Activated naive CD4-positive, alpha-beta T cell treated with anti-CD3 and anti-CD28 coated beads, Interleukin-2, amount 10 ng/mL, durations not matched to agents 7 days and 5 days (primary cell): ENCODE measurements around the gene SLC46A3.
A peak's percentile ranks its signal among the peaks of the same experiment; 100 is the strongest.
"Not testable (repeated sequence)": the region's sequence is repeated elsewhere in the genome, so short reads cannot be mapped to it uniquely, and the experiment has no call there.

Experiments used
- CTCF ChIA-PET: fragments of 350-600 bp; sonication (Branson Sonifier 250); formaldehyde crosslinking; loops from one replicate; lab custom pipeline; 2021; ENCODE audit warnings: antibody characterized with exemption; lab: Charles Lee
- DNase-seq: peaks from one replicate; pipeline ENCODE4 v3.0.0-alpha.2; 2020
- H3K27ac Mint-ChIP-seq: one replicate; pipeline ENCODE4 v1.8.0; 2021; ENCODE audit warnings: mild to moderate bottlenecking, moderate library complexity, mixed read lengths
- H3K27me3 Mint-ChIP-seq: one replicate; pipeline ENCODE4 v1.8.0; 2021; ENCODE audit warnings: mild to moderate bottlenecking, mixed read lengths
- H3K36me3 Mint-ChIP-seq: one replicate; pipeline ENCODE4 v1.8.0; 2021; ENCODE audit warnings: mixed read lengths
- H3K4me1 Mint-ChIP-seq: one replicate; pipeline ENCODE4 v1.8.0; 2021; ENCODE audit warnings: mixed read lengths
- H3K4me3 Mint-ChIP-seq: one replicate; pipeline ENCODE4 v1.8.0; 2021; ENCODE audit warnings: mild to moderate bottlenecking, moderate library complexity, mixed read lengths
- H3K9me3 Mint-ChIP-seq: one replicate; pipeline ENCODE4 v1.8.0; 2021; ENCODE audit warnings: mixed read lengths

SLC46A3 gene

GRCh38 chr13:28744091-28744536 lies 25.3 kb upstream of the SLC46A3 start:
- no peaks in the 10 kb centered on the region for H3K36me3 Mint-ChIP-seq
- CTCF ChIA-PET: no interaction called here
- no peak overlapping the region for H3K27ac Mint-ChIP-seq
- no peak for DNase-seq
- peaks cover 4% of the 10 kb centered on the region for H3K27me3 Mint-ChIP-seq
- no peaks in the 10 kb centered on the region for H3K4me1 Mint-ChIP-seq
- H3K9me3 Mint-ChIP-seq: peaks cover 2% of the 10 kb centered on the region
- no peak overlapping the region for H3K4me3 Mint-ChIP-seq

DNA sequence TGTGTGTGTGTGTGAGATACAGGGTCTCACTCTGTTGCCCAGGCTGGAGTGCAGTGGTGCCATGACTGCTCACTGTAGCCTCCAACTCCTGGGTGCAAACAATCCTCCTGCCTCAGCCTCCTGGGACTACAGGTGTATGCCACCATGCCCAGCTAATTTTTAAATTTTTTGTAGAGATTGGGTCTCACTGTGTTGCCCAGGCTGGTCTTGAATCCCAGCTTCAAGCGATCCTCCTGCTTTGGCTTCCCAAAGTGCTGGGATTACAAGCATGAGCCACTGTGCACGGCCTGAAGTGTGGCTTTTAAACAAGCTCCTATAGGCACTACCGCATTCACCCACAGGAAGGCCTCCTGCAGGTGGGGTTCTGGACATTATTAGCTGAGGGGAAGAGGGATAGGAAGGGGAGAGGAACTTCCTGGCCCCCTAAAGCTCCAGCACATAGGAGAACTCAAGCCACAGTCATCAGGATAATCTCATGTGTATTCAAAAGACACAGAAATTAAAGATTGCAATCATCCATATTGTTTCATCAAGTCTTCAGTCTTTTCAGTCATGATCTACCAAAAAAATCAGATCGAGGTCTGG lies 24.8 kb upstream of the SLC46A3 start:
- H3K36me3 Mint-ChIP-seq: no peaks in the 10 kb centered on the region
- CTCF ChIA-PET: no interaction called here

DNA sequence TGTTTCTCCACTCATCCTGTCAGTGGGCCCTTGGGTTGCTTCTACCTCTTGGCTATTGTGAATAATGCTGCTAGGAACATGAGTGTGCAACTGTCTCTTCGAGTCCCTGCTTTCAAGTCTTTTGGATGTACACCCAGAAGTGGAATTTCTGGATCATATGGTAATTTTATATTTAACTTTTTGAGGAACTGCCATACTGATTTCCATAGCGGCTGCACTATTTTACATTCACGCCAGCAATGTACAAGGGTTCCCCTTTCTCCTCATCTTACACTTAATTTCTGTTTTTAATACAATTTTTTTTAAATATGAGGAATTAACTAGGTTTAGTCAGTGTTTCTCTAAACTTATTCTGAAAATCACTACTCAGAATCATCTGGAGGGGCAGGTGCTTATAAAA lies 24.2 kb upstream of the SLC46A3 start:
- Mint-ChIP-seq H3K9me3 (no peaks in the 10 kb centered on the region), H3K27ac (no peak overlapping the region), H3K4me3 (no peak overlapping the region), H3K36me3 (no peaks in the 10 kb centered on the region), H3K4me1 (no peaks in the 10 kb centered on the region), H3K27me3 (peaks cover 7% of the 10 kb centered on the region)
- CTCF ChIA-PET: no interaction called here
- no peak for DNase-seq

More for the DNA sequence above, 24.8 kb upstream of the SLC46A3 start:
- no peaks in the 10 kb centered on the region for H3K4me1 Mint-ChIP-seq
- peaks cover 7% of the 10 kb centered on the region for H3K27me3 Mint-ChIP-seq
- H3K4me3 Mint-ChIP-seq: no peak overlapping the region
- H3K27ac Mint-ChIP-seq: no peak overlapping the region
- DNase-seq: no peak
- H3K9me3 Mint-ChIP-seq: no peaks in the 10 kb centered on the region

DNA sequence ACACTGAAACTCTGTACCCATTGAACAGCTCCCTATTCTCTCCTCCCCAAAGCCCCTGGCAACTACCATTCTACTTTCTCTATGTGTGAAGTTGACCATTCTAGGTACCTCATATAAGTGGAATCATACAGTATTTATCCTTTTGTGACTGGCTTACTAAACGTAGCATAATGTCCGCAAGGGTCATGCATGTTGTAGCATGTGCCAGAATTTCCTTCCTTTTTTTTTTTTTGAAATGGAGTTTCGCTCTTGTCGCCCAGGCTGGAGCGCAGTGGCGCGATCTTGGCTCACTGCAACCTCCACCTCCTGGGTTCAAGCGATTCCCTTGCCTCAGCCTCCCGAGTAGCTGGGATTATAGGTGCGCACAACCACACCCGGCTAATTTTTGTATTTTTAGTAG lies 23.7 kb upstream of the SLC46A3 start:
- H3K4me3 Mint-ChIP-seq, H3K27me3 Mint-ChIP-seq, H3K4me1 Mint-ChIP-seq, H3K27ac Mint-ChIP-seq, H3K36me3 Mint-ChIP-seq, CTCF ChIA-PET, DNase-seq, H3K9me3 Mint-ChIP-seq: not testable (repeated sequence)

GRCh38 chr13:28741084-28741491 lies 22.3 kb upstream of the SLC46A3 start:
- DNase-seq: no peak
- H3K27ac Mint-ChIP-seq: no peak overlapping the region
- CTCF ChIA-PET: no interaction called here
- no peaks in the 10 kb centered on the region for H3K36me3 Mint-ChIP-seq
- H3K9me3 Mint-ChIP-seq: no peaks in the 10 kb centered on the region
- no peak overlapping the region for H3K4me3 Mint-ChIP-seq
- H3K27me3 Mint-ChIP-seq: peaks cover 7% of the 10 kb centered on the region
- H3K4me1 Mint-ChIP-seq: peaks cover 5% of the 10 kb centered on the region

- CTCF ChIA-PET: interaction anchor here (0.6 to 1.4 kb wide), 2 partner anchors 19 to 59 kb away, joined by 3 to 4 read pairs; no protein-coding TSS in a partner anchor
- no peak overlapping the region for H3K27ac Mint-ChIP-seq
- no peak for DNase-seq
- H3K36me3 Mint-ChIP-seq: no peaks in the 10 kb centered on the region
- no peak overlapping the region for H3K4me3 Mint-ChIP-seq
- peaks cover 7% of the 10 kb centered on the region for H3K27me3 Mint-ChIP-seq
- no peaks in the 10 kb centered on the region for H3K9me3 Mint-ChIP-seq
- peaks cover 13% of the 10 kb centered on the region for H3K4me1 Mint-ChIP-seq
These were observed 20.6 kb upstream of the SLC46A3 start for GRCh38 chr13:28739376-28739775.

GRCh38 chr13:28735481-28736029 lies 16.8 kb upstream of the SLC46A3 start:
- H3K4me3 Mint-ChIP-seq: no peak overlapping the region
- H3K9me3 Mint-ChIP-seq: no peaks in the 10 kb centered on the region
- CTCF ChIA-PET: no interaction called here
- no peak overlapping the region for H3K27ac Mint-ChIP-seq
- DNase-seq: no peak
- H3K36me3 Mint-ChIP-seq: no peaks in the 10 kb centered on the region
- H3K27me3 Mint-ChIP-seq: peaks cover 11% of the 10 kb centered on the region
- peaks cover 13% of the 10 kb centered on the region for H3K4me1 Mint-ChIP-seq

GRCh38 chr13:28734906-28735305 lies 16.1 kb upstream of the SLC46A3 start:
- no peak overlapping the region for H3K27ac Mint-ChIP-seq
- no peaks in the 10 kb centered on the region for H3K9me3 Mint-ChIP-seq
- no peak for DNase-seq
- no peaks in the 10 kb centered on the region for H3K36me3 Mint-ChIP-seq
- H3K27me3 Mint-ChIP-seq: peaks cover 11% of the 10 kb centered on the region
- H3K4me1 Mint-ChIP-seq: peaks cover 13% of the 10 kb centered on the region
- CTCF ChIA-PET: no interaction called here
- no peak overlapping the region for H3K4me3 Mint-ChIP-seq

GRCh38 chr13:28730762-28731161 lies 12.0 kb upstream of the SLC46A3 start:
- H3K9me3 Mint-ChIP-seq: no peaks in the 10 kb centered on the region
- H3K27ac Mint-ChIP-seq: no peak overlapping the region
- H3K4me1 Mint-ChIP-seq: peaks cover 5% of the 10 kb centered on the region
- CTCF ChIA-PET: interaction anchor here (1.0 kb wide), 1 partner anchor 24 kb away, joined by 3 read pairs; no protein-coding TSS in a partner anchor
- H3K27me3 Mint-ChIP-seq: peaks cover 30% of the 10 kb centered on the region
- no peak overlapping the region for H3K4me3 Mint-ChIP-seq
- no peak for DNase-seq
- no peaks in the 10 kb centered on the region for H3K36me3 Mint-ChIP-seq

GRCh38 chr13:28729541-28729940 lies 10.8 kb upstream of the SLC46A3 start:
- Mint-ChIP-seq H3K27ac (no peak overlapping the region), H3K4me3 (no peak overlapping the region)
- CTCF ChIA-PET: interaction anchor here (1.0 kb wide), 1 partner anchor 25 kb away, joined by 3 read pairs; no protein-coding TSS in a partner anchor

DNA sequence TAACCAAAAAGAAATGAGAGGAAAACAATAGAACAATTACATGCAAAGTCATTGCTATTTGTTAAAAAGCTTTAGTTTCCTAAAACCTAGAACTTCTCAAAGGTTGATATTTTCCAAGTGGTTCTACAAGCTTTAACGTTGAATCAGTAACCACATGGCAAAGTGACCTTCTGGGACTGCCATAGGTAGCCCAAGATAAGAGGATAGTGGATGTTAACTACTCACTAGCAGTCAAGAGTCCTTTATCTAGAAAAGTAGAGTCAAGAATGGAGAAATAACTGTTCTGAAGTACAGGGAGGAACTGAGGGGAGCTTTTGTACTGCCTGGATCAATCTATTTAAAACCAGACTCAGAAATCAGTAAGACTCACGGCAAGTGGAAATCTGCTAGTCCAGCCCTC lies 9.9 kb upstream of the SLC46A3 start:
- Mint-ChIP-seq H3K4me3 (no peak overlapping the region), H3K27me3 (peaks cover 36% of the 10 kb centered on the region), H3K36me3 (no peaks in the 10 kb centered on the region), H3K27ac (no peak overlapping the region), H3K4me1 (no peaks in the 10 kb centered on the region), H3K9me3 (no peaks in the 10 kb centered on the region)
- DNase-seq: no peak
- CTCF ChIA-PET: no interaction called here

More at GRCh38 chr13:28729541-28729940, 10.8 kb upstream of the SLC46A3 start:
- no peak for DNase-seq
- H3K4me1 Mint-ChIP-seq: no peaks in the 10 kb centered on the region
- peaks cover 32% of the 10 kb centered on the region for H3K27me3 Mint-ChIP-seq
- H3K36me3 Mint-ChIP-seq: no peaks in the 10 kb centered on the region
- no peaks in the 10 kb centered on the region for H3K9me3 Mint-ChIP-seq

- Mint-ChIP-seq H3K27me3 (peaks cover 28% of the 10 kb centered on the region), H3K36me3 (no peaks in the 10 kb centered on the region), H3K4me1 (no peaks in the 10 kb centered on the region), H3K27ac (no peak overlapping the region), H3K4me3 (no peak overlapping the region), H3K9me3 (no peaks in the 10 kb centered on the region)
- CTCF ChIA-PET: no interaction called here
- DNase-seq: no peak
These were observed 6.4 kb upstream of the SLC46A3 start for GRCh38 chr13:28725046-28725610.

DNA sequence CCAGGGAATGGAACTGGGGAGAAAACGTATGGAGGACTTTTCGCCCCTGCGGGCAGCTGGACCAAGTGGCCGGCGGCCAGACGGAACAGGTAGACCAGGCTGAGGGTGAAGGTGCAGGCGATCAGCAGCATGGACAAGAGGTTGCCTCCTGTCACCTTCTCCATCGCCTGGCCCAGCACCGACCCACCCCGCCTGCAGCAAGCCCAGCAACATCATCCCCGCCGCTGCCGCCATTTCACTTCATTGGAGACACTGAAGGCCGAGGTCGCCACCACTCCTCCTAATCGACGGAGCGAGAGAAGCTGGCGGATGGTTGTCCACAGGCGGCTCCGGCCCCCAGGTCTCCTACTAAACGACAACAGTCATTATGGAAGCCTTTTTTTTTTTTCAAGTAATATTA lies 5.0 kb upstream of the SLC46A3 start:
- Mint-ChIP-seq H3K27ac (no peak overlapping the region), H3K4me1 (peaks cover 9% of the 10 kb centered on the region), H3K27me3 (peaks cover 20% of the 10 kb centered on the region), H3K4me3 (no peak overlapping the region), H3K9me3 (no peaks in the 10 kb centered on the region), H3K36me3 (no peaks in the 10 kb centered on the region)
- CTCF ChIA-PET: no interaction called here
- DNase-seq: no peak

DNA sequence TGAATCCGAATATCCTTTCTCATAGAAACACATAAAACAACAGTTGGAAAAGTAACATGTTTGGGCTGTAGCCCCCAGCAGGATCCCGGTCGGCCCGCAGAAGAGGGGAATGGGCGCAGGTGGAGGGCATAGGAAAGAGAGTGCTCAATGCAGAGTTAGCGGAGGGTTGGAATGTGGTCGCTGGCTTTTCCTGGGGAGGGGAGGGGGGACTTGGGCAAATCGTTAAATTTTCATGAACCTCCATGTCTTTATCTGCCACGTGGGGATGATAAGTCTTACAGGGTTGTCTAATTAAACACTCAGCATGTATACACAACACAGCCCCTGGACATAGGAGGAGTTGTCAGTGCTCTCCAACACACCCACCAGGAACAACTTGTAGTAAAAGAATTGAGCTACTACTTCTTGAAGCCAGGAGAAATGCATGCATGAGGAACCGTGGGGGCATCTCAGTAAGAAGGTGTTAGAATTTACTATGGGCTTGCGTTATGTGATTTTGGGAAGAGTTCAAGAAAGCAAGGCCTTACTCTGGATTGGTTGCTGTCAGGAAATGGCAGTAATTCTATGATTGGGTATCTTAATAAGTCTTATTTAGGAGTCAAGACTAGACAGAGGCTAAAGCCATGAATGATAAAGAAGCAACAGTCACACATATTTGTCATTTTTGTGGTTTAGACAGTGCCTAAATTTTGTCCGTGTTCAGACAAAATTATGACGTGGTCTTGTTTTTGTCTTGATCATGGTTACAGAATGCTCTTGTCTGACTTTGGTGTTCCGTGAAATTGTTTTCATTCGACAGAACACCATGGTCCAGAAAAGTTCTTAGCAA lies 671 bp upstream of the SLC46A3 start:
- no peak for DNase-seq
- Mint-ChIP-seq H3K9me3 (no peaks in the 10 kb centered on the region), H3K27me3 (peaks cover 4% of the 10 kb centered on the region), H3K36me3 (peaks cover 18% of the 10 kb centered on the region), H3K4me1 (peaks cover 29% of the 10 kb centered on the region), H3K27ac (peak overlapping the region; percentile 90), H3K4me3 (peak overlapping the region; percentile 89)
- CTCF ChIA-PET: interaction anchor here (0.6 kb wide), 1 partner anchor 20 kb away, joined by 3 read pairs; no protein-coding TSS in a partner anchor
